22Rv1 (cell line): ENCODE measurements around the gene SHISA6.

Experiments
- ZFX ChIP-seq: fragments of 450-650 bp; IDR thresholded peaks from 2 replicates; pipeline ENCODE4 v1.6.1; 2017; ENCODE audit warnings: antibody characterized with exemption, borderline replicate concordance
- TF ChIP-seq, protein P1 (sequence below): fragments of 450-650 bp; IDR thresholded peaks from 2 replicates; pipeline ENCODE4 v1.5.1; 2017; ENCODE audit warnings: mild to moderate bottlenecking

DNA sequence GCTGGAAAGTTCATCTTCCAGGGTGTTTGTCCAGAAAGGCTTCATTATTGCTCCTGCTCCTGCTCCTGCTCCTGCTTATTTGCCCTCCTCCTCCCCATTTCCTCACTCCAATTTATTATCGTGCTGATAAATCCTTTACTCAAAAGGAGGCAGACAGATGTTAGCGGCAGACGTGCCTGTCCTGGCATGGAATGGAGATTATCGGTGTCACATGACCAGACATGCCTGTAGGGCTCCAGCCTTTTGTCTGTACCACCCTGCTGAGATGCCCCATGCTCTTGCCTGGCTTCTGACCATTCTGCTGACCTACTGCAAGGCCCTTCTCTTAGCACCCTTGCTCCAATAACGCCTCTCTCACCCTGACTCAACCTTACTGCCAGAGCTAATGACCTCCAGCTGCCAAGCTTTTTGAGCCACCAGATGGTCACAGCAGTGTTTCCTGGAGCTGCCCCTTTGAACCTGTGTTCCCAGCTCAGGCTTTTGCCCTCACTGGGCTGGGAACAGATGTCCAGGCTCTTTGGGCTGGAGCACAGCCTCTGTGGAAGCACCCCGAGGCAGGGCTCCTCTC is 370.1 kb downstream of the SHISA6 start:
- TF ChIP-seq, protein P1, sequence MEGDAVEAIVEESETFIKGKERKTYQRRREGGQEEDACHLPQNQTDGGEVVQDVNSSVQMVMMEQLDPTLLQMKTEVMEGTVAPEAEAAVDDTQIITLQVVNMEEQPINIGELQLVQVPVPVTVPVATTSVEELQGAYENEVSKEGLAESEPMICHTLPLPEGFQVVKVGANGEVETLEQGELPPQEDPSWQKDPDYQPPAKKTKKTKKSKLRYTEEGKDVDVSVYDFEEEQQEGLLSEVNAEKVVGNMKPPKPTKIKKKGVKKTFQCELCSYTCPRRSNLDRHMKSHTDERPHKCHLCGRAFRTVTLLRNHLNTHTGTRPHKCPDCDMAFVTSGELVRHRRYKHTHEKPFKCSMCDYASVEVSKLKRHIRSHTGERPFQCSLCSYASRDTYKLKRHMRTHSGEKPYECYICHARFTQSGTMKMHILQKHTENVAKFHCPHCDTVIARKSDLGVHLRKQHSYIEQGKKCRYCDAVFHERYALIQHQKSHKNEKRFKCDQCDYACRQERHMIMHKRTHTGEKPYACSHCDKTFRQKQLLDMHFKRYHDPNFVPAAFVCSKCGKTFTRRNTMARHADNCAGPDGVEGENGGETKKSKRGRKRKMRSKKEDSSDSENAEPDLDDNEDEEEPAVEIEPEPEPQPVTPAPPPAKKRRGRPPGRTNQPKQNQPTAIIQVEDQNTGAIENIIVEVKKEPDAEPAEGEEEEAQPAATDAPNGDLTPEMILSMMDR = no peak
- no peak for TF ChIP-seq ZFX
